Measurements from ENCODE around the gene CADPS2. TPM values are rescaled to one million over a fixed set of nuclear protein-coding genes. Genes with fewer than 3 reads are reported as not detected.

Gene CADPS2
- total RNA-seq, 4 donors from 2014 or later: 27.3 to 154 (median 114) TPM

- DNase-seq (ENCODE audit: extremely low spot score): no peak
- no peaks in the 10 kb centered on the region for H3K36me3 ChIP-seq
- no peak overlapping the region for H3K4me3 ChIP-seq
- H3K9me3 ChIP-seq: no peaks in the 10 kb centered on the region
- no peak for TF ChIP-seq POLR2A (IDR thresholded peaks at IDR 0.05; ENCODE audit: low read depth)
- TF ChIP-seq POLR2AphosphoS5 (IDR thresholded peaks at IDR 0.05): no peak
- no peak for TF ChIP-seq EP300 (IDR thresholded peaks at IDR 0.05)
- no peak for TF ChIP-seq CTCF (IDR thresholded peaks at IDR 0.05)
- intact Hi-C loops (cut with DNase I): no loop called here
- H3K27me3 ChIP-seq: no peaks in the 10 kb centered on the region
- H3K4me1 ChIP-seq: peaks cover 0 to 53% (median 34%) of the 10 kb centered on the region in 4 donors
- H3K27ac ChIP-seq (replicated peaks in 1 of 4): no peak overlapping the region
Measured at GRCh38 chr7:122552769-122553168, 333.5 kb downstream of the CADPS2 start.

- Histone ChIP-seq H3K36me3 (no peaks in the 10 kb centered on the region), H3K9me3 (no peaks in the 10 kb centered on the region), H3K27me3 (no peaks in the 10 kb centered on the region), H3K27ac (replicated peaks in 1 of 4) (no peak overlapping the region), H3K4me3 (no peak overlapping the region), H3K4me1 (peaks cover 0 to 48% (median 27%) of the 10 kb centered on the region in 4 donors)
- TF ChIP-seq CTCF (IDR thresholded peaks at IDR 0.05): no peak
- no peak for TF ChIP-seq POLR2AphosphoS5 (IDR thresholded peaks at IDR 0.05)
- no peak for TF ChIP-seq POLR2A (IDR thresholded peaks at IDR 0.05; ENCODE audit: low read depth)
- TF ChIP-seq EP300 (IDR thresholded peaks at IDR 0.05): no peak
- intact Hi-C loops (cut with DNase I): no loop called here
- 62% methylated on average over 1 of the region's 1 CpG for WGBS
- DNase-seq (ENCODE audit: extremely low spot score): no peak
Measured at GRCh38 chr7:122550545-122550944, 335.7 kb downstream of the CADPS2 start.

GRCh38 chr7:122549578-122549977 is 336.7 kb downstream of the CADPS2 start:
- no peak for TF ChIP-seq POLR2A (IDR thresholded peaks at IDR 0.05; ENCODE audit: low read depth)
- no peak for TF ChIP-seq EP300 (IDR thresholded peaks at IDR 0.05)
- no peak for TF ChIP-seq POLR2AphosphoS5 (IDR thresholded peaks at IDR 0.05)
- Histone ChIP-seq H3K27me3 (no peaks in the 10 kb centered on the region), H3K9me3 (no peaks in the 10 kb centered on the region), H3K4me3 (no peak overlapping the region), H3K27ac (replicated peaks in 1 of 4) (peak overlapping the region in 2 of 4 donors; percentile 42 to 58), H3K36me3 (no peaks in the 10 kb centered on the region), H3K4me1 (peaks cover 0 to 48% (median 27%) of the 10 kb centered on the region in 4 donors)
- intact Hi-C loops (cut with DNase I): no loop called here
- DNase-seq (ENCODE audit: extremely low spot score): no peak
- WGBS: 69% methylated on average over 5 of the region's 5 CpGs

DNA sequence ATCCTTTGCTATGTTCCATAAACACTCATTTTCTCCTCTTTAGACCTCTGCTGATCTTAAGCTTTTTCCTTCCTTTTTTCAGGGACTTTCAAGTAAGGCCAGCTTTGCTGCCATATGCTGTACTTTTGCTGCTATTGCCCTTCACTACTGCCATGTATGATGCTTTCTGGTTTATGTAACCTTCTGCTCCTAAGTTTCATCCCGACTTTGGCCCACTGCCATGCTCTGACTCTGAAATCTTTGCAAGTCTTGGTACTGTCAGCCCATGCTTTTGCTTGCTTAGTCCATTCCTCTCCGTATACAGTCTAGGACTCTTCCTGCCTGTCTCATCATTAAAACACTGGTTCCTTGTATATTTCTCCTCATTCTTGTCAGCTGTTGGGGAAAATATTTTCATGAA is 339.8 kb downstream of the CADPS2 start:
- Histone ChIP-seq H3K27ac (replicated peaks in 1 of 4) (peak overlapping the region in 1 of 4 donors; percentile 23), H3K36me3 (no peaks in the 10 kb centered on the region), H3K4me1 (peaks cover 0 to 39% (median 21%) of the 10 kb centered on the region in 4 donors), H3K9me3 (no peaks in the 10 kb centered on the region), H3K27me3 (no peaks in the 10 kb centered on the region), H3K4me3 (no peak overlapping the region)
- DNase-seq (ENCODE audit: extremely low spot score): no peak
- intact Hi-C loops (cut with DNase I): no loop called here
- no peak for TF ChIP-seq POLR2AphosphoS5 (IDR thresholded peaks at IDR 0.05)
- no peak for TF ChIP-seq CTCF (IDR thresholded peaks at IDR 0.05)
- TF ChIP-seq EP300 (IDR thresholded peaks at IDR 0.05): no peak
- no peak for TF ChIP-seq POLR2A (IDR thresholded peaks at IDR 0.05; ENCODE audit: low read depth)
- WGBS: 35% methylated on average over 2 of the region's 2 CpGs

DNA sequence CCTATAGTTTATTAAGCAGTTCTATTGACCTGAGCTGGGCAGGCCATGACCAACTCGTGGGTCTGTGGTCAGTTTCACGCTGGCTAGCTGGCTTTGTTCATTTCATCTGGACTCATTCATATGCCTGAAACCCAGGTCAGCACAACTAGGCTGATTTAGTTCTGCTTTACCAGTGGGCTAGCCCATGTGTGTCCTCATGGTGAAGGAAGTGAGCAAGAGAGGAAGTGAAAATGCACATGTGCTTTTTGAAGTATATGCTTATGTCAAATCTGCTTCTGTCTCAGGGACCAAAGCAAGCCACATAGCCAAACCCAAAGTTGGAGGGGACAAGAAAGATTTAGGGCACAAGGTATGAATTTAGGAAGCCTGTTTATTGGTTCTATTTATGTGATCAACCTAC is 341.8 kb downstream of the CADPS2 start:
- no peaks in the 10 kb centered on the region for H3K9me3 ChIP-seq
- intact Hi-C loops (cut with DNase I): no loop called here
- TF ChIP-seq EP300 (IDR thresholded peaks at IDR 0.05): no peak
- no peak for TF ChIP-seq POLR2A (IDR thresholded peaks at IDR 0.05; ENCODE audit: low read depth)
- no peak for TF ChIP-seq POLR2AphosphoS5 (IDR thresholded peaks at IDR 0.05)
- TF ChIP-seq CTCF (IDR thresholded peaks at IDR 0.05): no peak
- H3K27ac ChIP-seq (replicated peaks in 1 of 4): no peak overlapping the region
- no peak overlapping the region for H3K4me3 ChIP-seq
- no peaks in the 10 kb centered on the region for H3K36me3 ChIP-seq
- DNase-seq (ENCODE audit: extremely low spot score): no peak
- H3K4me1 ChIP-seq: peaks cover 0 to 31% (median 18%) of the 10 kb centered on the region in 4 donors
- no peaks in the 10 kb centered on the region for H3K27me3 ChIP-seq
- 84% methylated on average over 2 of the region's 2 CpGs for WGBS
